ENCODE data around the gene KRTAP5-3.
A peak's percentile ranks its signal among the peaks of the same experiment; 100 is the strongest.

The KRTAP5-3 gene

GRCh38 chr11:1570896-1571759 lies 37.1 kb downstream of the KRTAP5-3 start:
- TF ChIP-seq CTCF (conservative IDR thresholded peaks at IDR 0.05) = no peak
- H3K27ac ChIP-seq = peak overlapping the region; percentile 84

GRCh38 chr11:1570531-1570895 lies 37.8 kb downstream of the KRTAP5-3 start:
- TF ChIP-seq CTCF (conservative IDR thresholded peaks at IDR 0.05) = no peak
- peak overlapping the region; percentile 84 for H3K27ac ChIP-seq

GRCh38 chr11:1570001-1570453 lies 38.2 kb downstream of the KRTAP5-3 start:
- TF ChIP-seq CTCF (conservative IDR thresholded peaks at IDR 0.05) = no peak
- H3K27ac ChIP-seq = no peak overlapping the region

- no peak overlapping the region for H3K27ac ChIP-seq
- no peak for TF ChIP-seq CTCF (conservative IDR thresholded peaks at IDR 0.05)
Observed at GRCh38 chr11:1569251-1569780, 38.9 kb downstream of the KRTAP5-3 start.

GRCh38 chr11:1568441-1568911 lies 39.8 kb downstream of the KRTAP5-3 start:
- H3K27ac ChIP-seq = no peak overlapping the region
- no peak for TF ChIP-seq CTCF (conservative IDR thresholded peaks at IDR 0.05)

- no peak overlapping the region for H3K27ac ChIP-seq
Observed at GRCh38 chr11:1567721-1568100, 40.6 kb downstream of the KRTAP5-3 start.

More at GRCh38 chr11:1567721-1568100, 40.6 kb downstream of the KRTAP5-3 start:
- TF ChIP-seq CTCF (conservative IDR thresholded peaks at IDR 0.05) = no peak

Data from VCaP (cell line).